Keratinocyte (primary cell): ENCODE results near the gene TIAM2.

Experiments used
- CTCF ChIP-seq, 3 experiments: IDR thresholded peaks in 1 of 3; conservative IDR thresholded peaks in 1 of 3; optimal IDR thresholded peaks in 1 of 3; 2 replicates in 2 of 3; 3 replicates in 1 of 3; pipeline versions ENCODE3 to v1.5.1; 2011; ENCODE audit warnings: low read length in 3 of 3, mild to moderate bottlenecking in 3 of 3, moderate library complexity in 2 of 3, control low read depth in 1 of 3, inconsistent platforms in 1 of 3; ENCODE audit not compliant: insufficient read depth in 2 of 3; ENCODE audit errors: extremely low read depth in 1 of 3
- EZH2 ChIP-seq: IDR thresholded peaks from one replicate; pipeline ENCODE4 v1.6.1; 2012; ENCODE audit warnings: inconsistent platforms, mild to moderate bottlenecking, low read length, moderate library complexity

- TF ChIP-seq CTCF (optimal IDR thresholded peaks at IDR 0.05 in 1 of 3, IDR thresholded peaks at IDR 0.05 in 1 of 3, conservative IDR thresholded peaks at IDR 0.05 in 1 of 3; ENCODE audit: extremely low read depth in 1 of 3, insufficient read depth in 2 of 3, low read length in 3 of 3) (no peak), EZH2 (no peak)
Observed at GRCh38 chr6:154986787-154987235, 8.3 kb upstream of the TIAM2 start.
